Measurements from ENCODE around the gene CGB3.

- TF ChIP-seq POLR2A (IDR thresholded peaks at IDR 0.05) (no peak), CTCF (IDR thresholded peaks at IDR 0.05) (no peak), POLR2AphosphoS5 (IDR thresholded peaks at IDR 0.05) (no peak)
Observed at GRCh38 chr19:49014123-49014869, 9.8 kb downstream of the CGB3 start.

Measured in suprapubic skin (tissue), 4 donors.